Stimulated activated naive CD8-positive, alpha-beta T cell treated with anti-CD3 and anti-CD28 coated beads, Interleukin-15, Interleukin-2, amounts not matched to agents 100 ng/mL and 50 ng/mL, for 24 hours (primary cell): Measurements from ENCODE around the gene CDH4.

ENCODE experiments used
- H3K27ac Mint-ChIP-seq: one replicate; pipeline ENCODE4 v1.8.0; 2021; ENCODE audit warnings: mild to moderate bottlenecking, mixed read lengths
- H3K27me3 Mint-ChIP-seq: one replicate; pipeline ENCODE4 v1.8.0; 2021; ENCODE audit warnings: mixed read lengths
- H3K36me3 Mint-ChIP-seq: one replicate; pipeline ENCODE4 v1.8.0; 2021; ENCODE audit warnings: low read depth, mixed read lengths
- H3K4me1 Mint-ChIP-seq: one replicate; pipeline ENCODE4 v1.8.0; 2021; ENCODE audit warnings: low read depth, mixed read lengths
- H3K4me3 Mint-ChIP-seq: one replicate; pipeline ENCODE4 v1.8.0; 2021; ENCODE audit warnings: mild to moderate bottlenecking, mixed read lengths
- H3K9me3 Mint-ChIP-seq: one replicate; pipeline ENCODE4 v1.8.0; 2021; ENCODE audit warnings: mixed read lengths

The CDH4 gene

DNA sequence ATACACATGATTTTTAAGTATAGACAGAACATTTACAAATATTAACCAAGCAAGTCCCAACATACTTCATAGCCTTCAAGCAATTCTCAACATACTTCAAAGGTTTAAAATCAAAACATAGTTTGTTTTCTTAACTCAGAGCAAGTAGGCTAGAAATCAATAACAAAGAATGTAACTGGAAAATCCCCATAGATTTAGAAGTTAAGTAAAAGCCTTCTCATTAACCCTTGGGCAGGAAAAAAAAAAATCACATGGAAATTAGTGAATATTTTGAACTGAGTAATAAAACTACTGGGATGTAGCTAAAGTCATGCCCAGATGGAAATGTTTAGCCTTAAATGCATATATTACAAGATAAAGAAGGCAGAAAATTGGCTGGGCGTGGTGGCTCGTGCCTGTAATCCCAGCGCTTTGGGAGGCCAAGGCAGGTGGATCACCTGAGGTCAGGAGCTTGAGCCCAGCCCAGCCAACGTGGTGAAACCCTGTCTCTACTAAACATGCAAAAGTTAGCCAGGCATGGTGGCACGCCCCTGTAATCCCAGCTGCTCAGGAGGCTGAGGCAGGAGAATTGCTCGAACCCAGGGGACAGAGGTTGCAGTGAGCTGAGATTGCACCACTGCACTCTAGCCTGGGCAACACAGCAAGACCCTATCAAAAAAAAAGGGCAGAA lies 497.5 kb downstream of the CDH4 start:
- Mint-ChIP-seq H3K4me3 (no peak overlapping the region), H3K27me3 (peaks cover 4% of the 10 kb centered on the region), H3K4me1 (no peaks in the 10 kb centered on the region), H3K36me3 (no peaks in the 10 kb centered on the region), H3K27ac (no peak overlapping the region), H3K9me3 (peaks cover 8% of the 10 kb centered on the region)

DNA sequence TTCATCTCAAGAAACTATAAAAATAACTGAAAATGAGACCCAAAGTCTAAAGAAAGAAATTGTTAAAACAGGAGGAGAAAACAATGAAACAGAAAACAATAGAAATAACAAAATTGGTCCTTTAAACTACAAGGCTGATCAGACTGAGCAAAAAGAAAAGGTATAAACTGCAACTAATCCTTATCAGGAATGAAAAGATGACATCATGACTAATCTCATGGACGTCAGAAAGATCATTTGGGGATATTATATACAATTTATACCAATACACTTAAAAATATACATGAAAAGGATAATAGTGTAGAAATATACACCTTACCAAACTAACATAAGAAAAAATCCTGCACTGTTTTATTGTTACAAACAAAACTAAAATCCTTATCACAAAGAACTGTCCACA lies 498.0 kb downstream of the CDH4 start:
- no peak overlapping the region for H3K27ac Mint-ChIP-seq
- H3K4me3 Mint-ChIP-seq = no peak overlapping the region
- no peaks in the 10 kb centered on the region for H3K36me3 Mint-ChIP-seq
- H3K9me3 Mint-ChIP-seq = peaks cover 8% of the 10 kb centered on the region
- H3K27me3 Mint-ChIP-seq = peaks cover 4% of the 10 kb centered on the region
- H3K4me1 Mint-ChIP-seq = no peaks in the 10 kb centered on the region

DNA sequence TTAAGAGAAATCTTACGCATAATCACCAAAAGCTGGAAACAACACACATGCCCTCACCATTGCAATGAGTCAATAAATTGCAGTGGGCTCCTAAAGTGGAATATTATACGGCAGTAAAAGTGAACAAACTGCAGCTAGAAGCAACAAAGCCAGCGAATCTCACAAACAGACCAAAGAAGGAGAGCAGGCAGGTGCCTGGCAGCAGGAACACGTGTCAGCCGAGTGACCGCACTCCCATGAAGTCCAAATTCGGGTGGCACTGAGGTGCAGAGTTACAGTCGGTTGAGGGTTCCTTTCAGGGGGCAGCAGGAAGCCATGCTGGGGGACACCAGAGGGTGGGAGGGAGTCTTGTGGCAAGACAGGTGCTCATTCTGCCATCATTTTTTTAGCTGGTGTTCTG lies 500.5 kb downstream of the CDH4 start:
- Mint-ChIP-seq H3K4me3 (no peak overlapping the region), H3K4me1 (no peaks in the 10 kb centered on the region), H3K9me3 (peaks cover 6% of the 10 kb centered on the region), H3K27ac (no peak overlapping the region), H3K27me3 (peaks cover 2% of the 10 kb centered on the region), H3K36me3 (no peaks in the 10 kb centered on the region)

DNA sequence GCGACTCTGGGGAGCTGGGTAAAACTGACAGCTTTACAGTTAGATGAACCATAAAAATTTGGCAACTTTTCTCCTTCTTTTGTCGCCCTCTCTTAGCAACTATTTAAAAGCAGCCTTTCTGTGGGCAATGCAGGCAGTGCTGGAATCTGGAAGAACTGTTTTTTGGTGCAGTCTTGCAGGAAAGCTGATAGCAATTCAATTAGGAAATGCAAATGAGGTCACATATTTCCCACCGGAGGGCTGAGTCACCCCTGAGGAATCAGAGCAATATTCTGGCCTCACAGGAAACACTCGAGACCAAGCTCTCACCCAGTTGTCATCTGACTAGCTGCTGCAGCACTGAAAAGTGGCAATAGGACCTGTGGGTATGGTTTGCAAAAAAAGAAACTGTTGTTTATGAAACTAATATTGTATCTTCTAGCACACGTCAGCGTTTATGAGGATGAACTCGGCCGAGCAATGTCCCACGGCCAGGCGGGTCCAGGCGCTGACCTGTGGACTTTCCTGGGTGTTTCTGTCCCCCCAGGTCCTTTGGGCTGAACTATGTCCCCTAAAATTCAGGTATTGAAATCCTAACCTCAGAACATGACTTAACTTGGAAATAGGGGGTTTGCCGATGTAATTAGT lies 501.4 kb downstream of the CDH4 start:
- Mint-ChIP-seq H3K27me3 (no peaks in the 10 kb centered on the region), H3K27ac (no peak overlapping the region), H3K4me1 (no peaks in the 10 kb centered on the region), H3K36me3 (no peaks in the 10 kb centered on the region), H3K4me3 (no peak overlapping the region), H3K9me3 (peaks cover 4% of the 10 kb centered on the region)

DNA sequence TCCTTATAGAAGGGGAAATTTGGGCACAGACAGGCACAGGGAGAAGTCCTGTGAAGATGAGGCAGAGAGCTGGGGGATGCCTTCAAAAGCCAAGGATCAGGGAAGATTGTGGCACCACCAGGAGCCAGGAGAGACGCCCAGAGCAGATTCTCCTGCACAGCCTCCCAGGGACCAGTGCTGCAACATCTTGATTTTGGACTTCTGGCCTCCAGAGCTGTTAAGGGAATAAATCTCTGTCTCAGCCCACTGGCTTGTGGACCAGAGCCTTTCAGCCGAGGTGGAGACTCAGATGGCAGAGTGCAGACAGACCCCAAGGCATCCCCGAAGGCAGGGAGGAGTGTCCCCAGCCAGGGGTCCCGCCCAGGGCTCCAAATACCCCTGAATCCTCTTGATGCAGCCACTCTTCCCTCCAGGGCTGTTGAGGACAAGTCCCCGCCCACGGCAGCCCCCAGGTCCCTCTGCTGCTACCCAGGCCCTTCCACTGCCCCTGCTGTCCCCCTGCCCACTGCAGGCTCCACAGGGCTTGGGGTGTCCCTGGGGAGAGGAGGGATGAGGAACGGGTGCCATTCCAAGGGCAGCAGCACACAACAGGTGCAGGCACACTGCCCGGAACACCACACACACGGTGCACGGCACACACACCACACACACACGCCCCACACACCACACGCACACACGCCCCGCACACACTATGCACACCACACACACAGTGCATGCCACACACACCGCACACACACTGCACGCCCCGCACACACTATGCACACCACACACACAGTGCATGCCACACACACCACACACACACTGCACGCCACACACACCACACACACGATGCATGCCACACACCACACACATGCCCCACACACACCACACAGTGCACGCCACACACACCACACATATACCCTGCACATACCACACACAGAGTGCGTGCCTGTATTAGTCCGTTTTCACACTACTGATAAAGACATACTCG lies 502.2 kb downstream of the CDH4 start:
- Mint-ChIP-seq H3K4me3 (no peak overlapping the region), H3K4me1 (no peaks in the 10 kb centered on the region), H3K27me3 (no peaks in the 10 kb centered on the region), H3K27ac (no peak overlapping the region), H3K9me3 (peaks cover 4% of the 10 kb centered on the region), H3K36me3 (no peaks in the 10 kb centered on the region)

DNA sequence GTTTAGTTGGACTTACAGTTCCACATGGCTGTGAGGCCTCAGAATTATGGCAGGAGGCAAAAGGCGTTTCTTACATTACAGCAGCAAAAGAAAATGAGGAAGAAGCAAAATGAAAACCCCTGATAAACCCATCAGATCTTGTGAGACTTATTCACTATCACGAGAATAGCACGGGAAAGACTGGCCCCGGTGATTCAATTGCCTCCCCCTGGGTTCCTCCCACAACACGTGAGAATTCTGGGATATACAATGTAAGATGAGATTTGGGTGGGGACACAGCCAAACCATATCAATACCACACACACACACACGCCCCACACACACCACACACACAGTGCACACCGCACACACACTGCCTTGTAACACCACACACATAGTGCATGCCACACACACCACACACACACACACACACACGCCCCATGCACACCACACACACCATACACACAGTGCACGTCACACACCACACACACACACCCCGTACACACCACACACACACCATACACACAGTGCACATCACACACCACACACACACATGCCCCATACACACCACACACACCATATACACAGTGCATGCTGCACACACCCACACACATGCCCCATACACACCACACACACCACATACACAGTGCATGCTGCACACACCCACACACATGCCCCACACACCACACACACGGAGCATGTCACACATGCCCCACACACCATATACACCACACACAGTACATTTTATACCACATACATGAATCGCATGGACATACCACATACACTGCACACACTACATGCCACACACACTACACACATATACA lies 503.1 kb downstream of the CDH4 start:
- Mint-ChIP-seq H3K9me3 (peaks cover 3% of the 10 kb centered on the region), H3K4me1 (no peaks in the 10 kb centered on the region), H3K27ac (no peak overlapping the region), H3K4me3 (no peak overlapping the region), H3K27me3 (no peaks in the 10 kb centered on the region), H3K36me3 (no peaks in the 10 kb centered on the region)

DNA sequence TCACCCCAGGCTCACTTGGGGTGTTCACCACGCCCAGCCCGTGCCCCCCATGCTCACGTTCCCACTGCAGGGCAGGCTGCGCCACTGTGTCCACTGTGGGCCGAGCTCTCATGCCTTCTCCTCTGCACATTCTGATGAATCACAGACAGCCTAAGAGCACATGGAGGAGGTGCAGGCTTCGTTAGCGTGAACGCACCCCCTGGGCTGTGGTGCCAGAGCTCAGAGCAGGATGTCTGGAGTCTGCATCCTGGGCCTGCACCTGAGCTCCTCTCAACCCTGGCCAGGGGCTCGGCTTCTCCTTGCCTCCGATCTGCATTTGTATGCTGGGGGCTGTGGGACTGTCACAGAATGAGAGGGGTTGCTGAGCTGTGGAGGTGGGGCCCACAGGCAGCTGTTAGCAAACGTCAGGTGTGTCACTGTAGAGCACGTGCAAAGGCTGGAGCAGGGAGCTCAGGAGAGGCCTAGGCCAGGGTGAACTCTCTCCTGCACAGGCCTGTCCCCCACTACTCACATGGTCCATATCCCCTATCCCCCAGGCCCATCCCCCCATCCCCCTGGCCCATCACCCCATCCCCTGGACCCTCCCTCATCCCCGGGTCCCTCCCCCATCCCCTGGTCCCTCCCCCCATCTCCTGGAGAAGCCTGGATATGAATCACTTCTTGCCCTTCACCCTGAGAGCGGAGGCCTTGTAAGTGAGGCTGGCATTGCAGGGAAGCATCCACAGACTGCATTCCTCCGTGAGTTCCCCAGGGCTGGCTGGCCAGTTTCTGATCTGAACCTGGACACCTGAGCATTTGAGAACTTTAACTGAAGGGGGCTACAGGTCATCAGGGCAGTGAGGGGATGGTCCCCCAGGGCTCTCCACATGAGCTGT lies 504.1 kb downstream of the CDH4 start:
- H3K4me3 Mint-ChIP-seq = no peak overlapping the region
- H3K4me1 Mint-ChIP-seq = no peaks in the 10 kb centered on the region
- no peak overlapping the region for H3K27ac Mint-ChIP-seq
- H3K27me3 Mint-ChIP-seq = no peaks in the 10 kb centered on the region
- no peaks in the 10 kb centered on the region for H3K9me3 Mint-ChIP-seq
- no peaks in the 10 kb centered on the region for H3K36me3 Mint-ChIP-seq

DNA sequence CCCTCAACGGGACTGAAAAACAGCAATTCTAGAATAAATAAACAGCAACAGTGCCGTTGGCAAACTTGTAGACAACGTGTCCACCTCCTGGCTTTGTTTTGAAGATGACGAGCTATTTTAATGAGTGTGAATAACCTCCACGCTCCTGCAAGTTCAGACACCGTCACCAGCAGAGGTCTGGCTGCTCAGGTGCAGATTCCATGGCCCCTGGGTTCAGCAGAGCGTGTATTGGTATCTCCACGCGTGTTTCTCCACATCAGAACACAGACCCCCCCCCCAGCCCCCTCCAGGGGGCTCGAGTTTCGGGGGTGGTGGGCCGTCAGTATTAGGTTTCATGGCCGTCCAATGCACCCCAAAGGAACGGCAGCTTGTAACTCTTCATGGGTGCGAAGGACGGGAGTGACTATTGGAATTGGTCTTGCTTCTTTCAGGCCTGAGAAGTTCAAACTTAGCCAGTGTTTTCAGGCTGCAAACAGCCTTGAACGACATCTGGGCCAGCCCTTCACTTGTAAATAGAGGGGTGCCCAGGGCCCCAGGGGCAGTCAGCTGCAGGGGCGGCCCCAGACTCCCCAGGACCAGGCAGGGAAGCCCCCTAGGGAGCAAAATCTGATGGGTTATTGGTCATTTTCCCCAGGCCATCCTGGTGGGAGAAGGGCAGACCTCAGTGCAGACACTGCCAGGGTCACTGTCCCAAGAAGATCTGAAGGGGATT lies 505.1 kb downstream of the CDH4 start:
- H3K27me3 Mint-ChIP-seq = no peaks in the 10 kb centered on the region
- H3K9me3 Mint-ChIP-seq = no peaks in the 10 kb centered on the region
- H3K27ac Mint-ChIP-seq = no peak overlapping the region
- H3K36me3 Mint-ChIP-seq = no peaks in the 10 kb centered on the region
- H3K4me1 Mint-ChIP-seq = no peaks in the 10 kb centered on the region
- H3K4me3 Mint-ChIP-seq = no peak overlapping the region

DNA sequence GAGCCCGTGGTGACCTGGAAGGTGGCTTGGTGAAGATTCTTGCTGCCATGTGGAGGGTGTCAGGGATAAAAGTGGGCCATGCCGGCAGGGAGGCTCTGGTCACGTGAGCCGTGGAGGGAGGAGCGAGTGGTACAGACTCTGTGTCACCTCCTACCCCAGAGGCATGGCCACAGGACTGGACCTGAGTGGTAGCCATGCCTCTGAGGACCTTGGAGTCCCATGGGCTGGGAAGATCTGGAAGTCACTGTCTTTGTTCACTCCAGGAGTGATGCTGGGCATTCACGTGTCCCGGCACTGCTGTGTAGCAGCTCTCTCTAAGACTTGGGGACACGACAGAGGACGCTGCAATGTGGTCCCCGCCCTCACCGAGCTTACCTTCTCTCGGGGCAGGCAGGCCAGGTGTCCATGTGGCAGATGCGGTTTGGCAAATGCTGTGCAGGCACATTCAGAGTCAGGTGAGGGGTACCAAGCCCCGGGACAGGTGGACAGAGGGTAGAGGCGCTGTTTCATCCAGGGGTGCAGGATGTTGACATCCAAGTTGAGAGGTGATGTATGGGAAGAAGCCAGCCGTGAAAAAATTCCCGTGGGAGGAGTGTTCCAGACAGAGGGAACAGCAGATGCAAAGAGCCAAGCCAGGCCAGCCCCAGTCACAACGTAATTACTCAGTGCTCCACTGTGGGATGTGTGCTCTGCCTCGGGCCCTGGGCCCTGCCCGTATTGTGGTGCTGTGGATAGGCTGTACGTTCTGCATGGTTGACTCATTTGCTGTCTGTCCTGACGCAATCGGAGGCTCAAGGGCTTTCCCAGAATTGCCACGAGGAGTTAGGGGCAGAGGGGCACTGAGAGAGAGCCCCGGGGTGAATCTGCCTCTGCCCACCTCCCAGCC lies 505.9 kb downstream of the CDH4 start:
- Mint-ChIP-seq H3K4me3 (no peak overlapping the region), H3K36me3 (no peaks in the 10 kb centered on the region), H3K27me3 (no peaks in the 10 kb centered on the region), H3K27ac (no peak overlapping the region), H3K9me3 (no peaks in the 10 kb centered on the region), H3K4me1 (no peaks in the 10 kb centered on the region)

DNA sequence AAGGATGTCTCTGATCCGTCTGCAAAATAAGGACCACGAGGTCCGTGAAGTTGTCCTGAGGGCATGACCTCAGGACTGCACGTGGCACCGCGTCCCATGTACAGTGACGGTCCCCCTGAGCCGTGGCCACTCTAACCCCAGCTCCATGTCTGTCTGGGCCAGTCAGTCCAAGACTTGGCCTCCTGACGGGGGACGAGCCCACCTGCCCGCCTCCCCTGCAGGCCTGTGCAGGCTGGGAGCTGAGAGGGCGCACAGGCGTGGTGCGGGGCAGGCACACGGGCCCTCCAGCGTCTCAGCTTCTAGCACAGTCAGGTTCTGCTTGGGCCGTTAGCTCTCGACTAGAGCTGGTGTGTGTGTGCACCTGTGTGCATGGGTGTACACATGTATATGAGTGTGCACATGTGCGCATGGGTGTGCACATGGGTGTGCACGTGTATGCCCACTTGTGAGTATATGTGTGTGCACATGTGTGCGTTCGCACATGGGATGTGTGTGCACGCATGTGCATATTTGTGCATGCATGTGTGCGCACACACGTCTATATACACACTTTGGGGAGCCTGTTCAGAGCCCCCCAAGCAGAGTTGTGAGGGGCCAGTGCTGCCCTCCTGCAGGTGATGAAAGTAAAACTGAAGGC lies 506.6 kb downstream of the CDH4 start:
- Mint-ChIP-seq H3K4me1 (no peaks in the 10 kb centered on the region), H3K4me3 (no peak overlapping the region), H3K9me3 (no peaks in the 10 kb centered on the region), H3K27ac (no peak overlapping the region), H3K36me3 (no peaks in the 10 kb centered on the region), H3K27me3 (no peaks in the 10 kb centered on the region)

DNA sequence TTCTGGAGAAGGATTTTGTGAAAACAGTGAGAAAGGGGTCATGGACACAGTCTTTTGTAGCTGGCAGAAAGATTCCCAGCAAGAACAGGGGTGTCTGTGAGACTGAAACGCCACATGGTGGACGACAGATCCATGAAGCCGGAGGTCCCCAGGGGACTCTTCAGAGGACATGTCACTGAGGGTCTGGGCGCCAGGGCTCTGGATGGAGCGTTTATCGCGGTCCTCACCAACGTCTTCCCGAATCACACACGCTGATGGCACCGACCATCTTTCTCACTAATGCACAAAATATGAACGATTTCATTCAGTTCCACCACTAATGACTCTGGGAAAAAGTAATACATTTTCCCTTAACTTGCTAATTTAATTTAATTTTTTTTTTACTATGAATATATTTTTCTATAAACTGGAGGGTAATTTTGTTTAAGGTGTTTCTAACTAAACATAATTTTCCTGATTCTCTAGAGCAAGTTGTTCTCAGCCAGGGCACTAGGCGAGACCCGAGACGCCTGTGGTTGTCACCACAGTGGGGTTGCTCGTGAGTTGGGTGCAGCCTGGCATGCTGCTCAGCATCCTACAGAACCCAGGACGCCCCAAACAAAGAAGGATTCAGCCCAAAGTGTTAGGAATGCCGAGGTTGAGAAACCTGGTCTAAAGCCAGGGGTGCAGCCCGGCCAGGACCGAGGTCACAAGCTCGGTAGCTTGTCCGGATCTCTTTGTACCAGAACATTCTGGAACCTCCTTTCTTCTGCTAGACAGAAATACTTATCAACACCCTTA lies 507.4 kb downstream of the CDH4 start:
- Mint-ChIP-seq H3K4me1 (no peaks in the 10 kb centered on the region), H3K27ac (no peak overlapping the region), H3K36me3 (no peaks in the 10 kb centered on the region), H3K4me3 (no peak overlapping the region), H3K9me3 (no peaks in the 10 kb centered on the region), H3K27me3 (no peaks in the 10 kb centered on the region)

DNA sequence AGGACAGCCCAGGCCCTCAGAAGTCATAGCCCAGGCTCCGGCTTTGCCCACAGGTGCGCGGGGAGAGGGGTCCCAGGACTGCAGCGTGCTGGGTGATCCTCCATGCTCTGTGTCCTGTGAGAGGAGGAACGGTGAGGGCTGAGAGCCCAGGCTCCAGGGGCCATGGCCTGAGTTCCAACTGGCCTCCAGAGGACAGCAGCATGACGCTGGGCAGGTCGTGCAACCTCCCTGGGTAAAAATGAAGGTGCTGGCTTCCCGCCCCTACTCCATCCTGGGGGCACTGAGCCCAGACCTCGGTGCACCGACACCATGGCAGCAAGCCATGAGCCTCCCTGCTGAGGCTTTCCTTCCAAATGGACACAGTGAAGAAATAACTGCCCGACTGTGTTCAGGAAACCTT lies 508.3 kb downstream of the CDH4 start:
- Mint-ChIP-seq H3K27ac (no peak overlapping the region), H3K27me3 (no peaks in the 10 kb centered on the region), H3K4me1 (no peaks in the 10 kb centered on the region), H3K4me3 (no peak overlapping the region), H3K9me3 (no peaks in the 10 kb centered on the region), H3K36me3 (no peaks in the 10 kb centered on the region)
